ENCODE data around the gene BID.

Gene BID

DNA sequence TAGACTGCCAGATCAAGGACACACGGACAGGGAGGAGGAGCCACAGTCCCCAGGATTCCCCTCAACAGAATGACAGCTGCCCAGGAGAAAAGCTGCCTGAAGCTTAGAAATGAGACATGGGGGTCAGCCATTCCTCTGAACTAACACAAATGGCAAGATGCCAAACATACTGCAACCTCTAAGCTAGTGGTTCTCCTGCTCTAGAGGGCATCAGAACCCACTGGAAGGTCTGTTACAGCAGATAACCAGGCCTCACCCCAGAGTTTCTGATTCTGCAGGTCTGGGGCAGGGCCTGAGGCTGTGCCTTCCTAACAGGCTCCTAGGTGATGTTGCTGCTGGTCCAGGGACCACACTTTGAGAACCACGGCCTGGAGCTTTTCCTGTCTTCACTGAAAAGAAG is 28.6 kb upstream of the BID start:
- Histone ChIP-seq H3K36me3 (ENCODE audit: control insufficient read depth, insufficient read depth, low read length) (peaks cover 1% of the 10 kb centered on the region), H3K27me3 (replicated peaks; ENCODE audit: control insufficient read depth, insufficient read depth, low read length) (no peaks in the 10 kb centered on the region), H3K4me3 (replicated peaks; ENCODE audit: low read depth, low read length) (no peak overlapping the region)
- no peak for DNase-seq (ENCODE audit: extremely low read depth, insufficient read length)
- TF ChIP-seq, protein P1, sequence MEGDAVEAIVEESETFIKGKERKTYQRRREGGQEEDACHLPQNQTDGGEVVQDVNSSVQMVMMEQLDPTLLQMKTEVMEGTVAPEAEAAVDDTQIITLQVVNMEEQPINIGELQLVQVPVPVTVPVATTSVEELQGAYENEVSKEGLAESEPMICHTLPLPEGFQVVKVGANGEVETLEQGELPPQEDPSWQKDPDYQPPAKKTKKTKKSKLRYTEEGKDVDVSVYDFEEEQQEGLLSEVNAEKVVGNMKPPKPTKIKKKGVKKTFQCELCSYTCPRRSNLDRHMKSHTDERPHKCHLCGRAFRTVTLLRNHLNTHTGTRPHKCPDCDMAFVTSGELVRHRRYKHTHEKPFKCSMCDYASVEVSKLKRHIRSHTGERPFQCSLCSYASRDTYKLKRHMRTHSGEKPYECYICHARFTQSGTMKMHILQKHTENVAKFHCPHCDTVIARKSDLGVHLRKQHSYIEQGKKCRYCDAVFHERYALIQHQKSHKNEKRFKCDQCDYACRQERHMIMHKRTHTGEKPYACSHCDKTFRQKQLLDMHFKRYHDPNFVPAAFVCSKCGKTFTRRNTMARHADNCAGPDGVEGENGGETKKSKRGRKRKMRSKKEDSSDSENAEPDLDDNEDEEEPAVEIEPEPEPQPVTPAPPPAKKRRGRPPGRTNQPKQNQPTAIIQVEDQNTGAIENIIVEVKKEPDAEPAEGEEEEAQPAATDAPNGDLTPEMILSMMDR (IDR thresholded peaks at IDR 0.05; ENCODE audit: insufficient read depth, low read length, poor library complexity, severe bottlenecking) = no peak

DNA sequence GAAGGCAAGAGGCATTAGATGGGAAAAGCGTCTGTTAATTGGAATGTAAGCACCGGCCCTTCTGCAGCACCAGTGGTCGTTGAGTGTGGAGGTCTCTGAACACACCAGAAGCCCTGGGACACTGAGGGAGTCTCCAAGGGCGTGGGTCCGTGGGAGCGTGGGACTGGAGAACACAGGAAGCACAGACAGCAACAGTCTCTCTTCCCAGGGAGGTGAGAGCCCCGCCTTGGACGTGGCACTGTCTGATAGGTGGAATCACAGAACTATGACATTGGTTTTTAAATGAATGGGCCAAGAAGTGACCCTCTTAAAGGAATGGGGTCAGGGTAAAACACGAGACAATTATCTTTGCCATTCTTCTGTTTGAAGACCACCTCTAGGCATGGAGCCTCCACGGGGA is 28.1 kb upstream of the BID start:
- no peak overlapping the region for H3K4me3 ChIP-seq (replicated peaks; ENCODE audit: low read depth, low read length)
- no peaks in the 10 kb centered on the region; the same call in none of the 2 replicates for H3K36me3 ChIP-seq (ENCODE audit: control insufficient read depth, insufficient read depth, low read length)
- H3K27me3 ChIP-seq (replicated peaks; ENCODE audit: control insufficient read depth, insufficient read depth, low read length) = no peaks in the 10 kb centered on the region
- TF ChIP-seq, protein P1 (IDR thresholded peaks at IDR 0.05; ENCODE audit: insufficient read depth, low read length, poor library complexity, severe bottlenecking) = no peak
- no peak for DNase-seq (ENCODE audit: extremely low read depth, insufficient read length)

DNA sequence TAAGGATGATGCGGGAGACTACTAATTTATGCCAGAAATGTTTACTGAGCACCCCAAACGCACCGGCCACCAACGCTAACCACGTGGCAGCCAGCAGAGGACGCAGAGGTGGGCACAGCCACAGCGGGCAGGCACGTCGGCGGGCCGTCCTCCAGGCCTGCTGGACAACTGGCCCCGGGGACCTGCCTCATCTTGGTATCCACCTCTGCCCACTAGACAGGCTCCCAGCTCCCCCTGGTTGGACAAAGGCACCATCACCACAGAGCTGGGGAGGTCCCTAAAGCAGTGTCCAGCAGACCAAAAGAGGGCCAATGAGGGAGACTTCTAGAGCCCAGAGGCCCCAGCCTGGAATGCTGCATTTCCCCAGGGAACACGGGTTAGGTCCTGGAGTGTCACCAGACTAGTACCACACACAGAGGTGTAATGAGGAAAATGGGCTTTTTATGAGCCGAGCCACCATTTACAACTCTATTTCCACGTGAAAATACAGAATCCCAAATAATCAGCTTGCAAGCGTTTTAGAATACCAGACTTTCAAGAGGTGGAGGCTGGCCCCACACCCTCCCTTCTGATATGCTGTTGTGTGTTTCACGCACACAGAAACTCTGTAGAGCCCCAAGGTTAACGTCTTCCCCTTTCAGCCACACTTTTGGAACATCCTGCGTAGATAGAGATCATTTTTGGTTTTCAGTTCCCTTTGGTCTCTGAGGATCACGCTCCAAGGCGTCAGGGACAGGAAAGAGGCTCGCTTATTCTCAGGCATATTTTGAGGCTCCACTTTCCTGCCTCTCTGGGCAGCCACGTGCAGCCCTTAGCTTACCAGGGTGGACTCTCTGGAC is 23.7 kb upstream of the BID start:
- no peaks in the 10 kb centered on the region; the same call in none of the 2 replicates for H3K36me3 ChIP-seq (ENCODE audit: control insufficient read depth, insufficient read depth, low read length)
- DNase-seq (ENCODE audit: extremely low read depth, insufficient read length) = peak; percentile 66
- peak overlapping the region; percentile 57 for H3K4me3 ChIP-seq (replicated peaks; ENCODE audit: low read depth, low read length)
- H3K27me3 ChIP-seq (replicated peaks; ENCODE audit: control insufficient read depth, insufficient read depth, low read length) = no peaks in the 10 kb centered on the region
- TF ChIP-seq, protein P1 (IDR thresholded peaks at IDR 0.05; ENCODE audit: insufficient read depth, low read length, poor library complexity, severe bottlenecking) = no peak

DNA sequence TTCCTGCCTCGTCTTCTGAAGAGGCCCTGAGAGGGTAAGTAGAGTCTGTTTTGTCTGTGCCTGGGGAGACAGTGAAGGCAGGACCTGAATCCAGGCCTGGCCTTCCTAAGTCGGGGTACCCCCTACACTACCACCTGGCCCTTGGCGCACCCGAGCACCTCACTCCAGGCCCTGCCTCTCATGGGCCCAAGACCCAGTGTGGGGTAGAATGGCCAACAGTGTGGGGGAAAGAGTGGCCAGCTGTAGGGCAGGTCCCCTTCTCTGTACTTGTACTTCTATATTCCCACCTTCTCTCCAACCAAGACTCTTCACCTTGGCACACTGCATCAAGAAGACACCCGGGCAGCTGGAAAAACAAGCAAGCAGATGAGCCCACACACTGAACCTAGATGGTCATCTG is 22.4 kb upstream of the BID start:
- Histone ChIP-seq H3K4me3 (replicated peaks; ENCODE audit: low read depth, low read length) (peak overlapping the region; percentile 57), H3K27me3 (replicated peaks; ENCODE audit: control insufficient read depth, insufficient read depth, low read length) (no peaks in the 10 kb centered on the region), H3K36me3 (ENCODE audit: control insufficient read depth, insufficient read depth, low read length) (no peaks in the 10 kb centered on the region)
- TF ChIP-seq, protein P1 (IDR thresholded peaks at IDR 0.05; ENCODE audit: insufficient read depth, low read length, poor library complexity, severe bottlenecking) = no peak
- DNase-seq (ENCODE audit: extremely low read depth, insufficient read length) = peak; percentile 51

DNA sequence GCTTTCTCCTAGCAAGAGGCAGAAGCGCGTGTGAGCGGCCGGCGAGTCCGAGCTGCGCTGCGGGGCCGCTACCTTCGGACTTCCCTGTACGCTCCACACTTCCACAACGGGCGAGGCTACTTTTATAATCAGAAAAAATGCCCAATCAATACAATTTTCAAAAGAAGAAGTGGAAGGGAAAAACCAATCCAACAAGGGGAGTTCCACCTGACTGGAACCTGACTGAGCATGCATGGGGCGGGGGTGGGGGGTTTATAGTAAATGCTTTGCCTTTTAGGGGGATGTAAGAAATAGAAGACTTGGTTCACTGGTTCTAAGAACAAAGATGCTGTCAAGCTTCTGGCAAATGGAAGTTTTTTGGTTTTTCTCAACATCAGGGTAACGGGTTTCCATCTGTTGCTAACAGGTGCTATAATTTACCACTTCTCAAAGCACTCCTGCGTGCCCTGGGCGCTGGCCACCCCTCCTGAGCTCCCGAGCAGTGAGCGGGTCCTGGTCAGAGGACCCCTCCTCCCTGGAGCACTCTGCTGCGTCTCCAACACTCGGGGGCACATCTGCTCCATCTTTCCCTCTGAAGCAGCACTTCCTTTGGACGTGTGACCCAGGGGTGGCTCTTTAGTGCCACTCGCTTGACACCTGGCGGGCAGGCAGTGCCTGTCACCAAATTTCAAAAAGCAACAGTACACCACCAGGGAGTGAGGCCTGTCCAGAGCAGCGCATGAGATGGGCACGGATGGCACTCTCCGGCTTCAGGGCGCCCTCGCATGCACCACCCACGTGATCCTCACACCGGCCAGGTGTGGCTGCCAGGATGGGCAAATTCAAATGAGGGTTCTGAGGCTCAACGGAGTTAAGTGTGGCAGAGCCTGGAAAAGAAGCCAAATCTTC is 21.6 kb upstream of the BID start:
- no peaks in the 10 kb centered on the region for H3K27me3 ChIP-seq (replicated peaks; ENCODE audit: control insufficient read depth, insufficient read depth, low read length)
- H3K4me3 ChIP-seq (replicated peaks; ENCODE audit: low read depth, low read length) = peak overlapping the region; percentile 57
- TF ChIP-seq, protein P1 (IDR thresholded peaks at IDR 0.05; ENCODE audit: insufficient read depth, low read length, poor library complexity, severe bottlenecking) = peak; percentile 18
- H3K36me3 ChIP-seq (ENCODE audit: control insufficient read depth, insufficient read depth, low read length) = no peaks in the 10 kb centered on the region
- peak; percentile 82 for DNase-seq (ENCODE audit: extremely low read depth, insufficient read length)

All from GM06990 (cell line).